Ramos (cell line): ENCODE measurements around the gene RSAD2.
"Not testable (repeated sequence)": the region's sequence is repeated elsewhere in the genome, so short reads cannot be mapped to it uniquely, and the experiment has no call there.

Source experiments
- in situ Hi-C: fragments of 300-500 bp; cut with MboI; formaldehyde crosslinking; loops from one replicate; pipeline ENCODE4 v1.14.3; 2022; ENCODE audit warnings: low sequenced_read_pairs; ENCODE audit not compliant: unreplicated experiment

The RSAD2 gene

GRCh38 chr2:6923319-6923718 lies 45.7 kb downstream of the RSAD2 start:
- in situ Hi-C loops: no loop called here

- in situ Hi-C loops: no loop called here
Measured at GRCh38 chr2:6924101-6924923, 46.7 kb downstream of the RSAD2 start.

- in situ Hi-C loops: no loop called here
Measured at GRCh38 chr2:6924924-6925409, 47.4 kb downstream of the RSAD2 start.

DNA sequence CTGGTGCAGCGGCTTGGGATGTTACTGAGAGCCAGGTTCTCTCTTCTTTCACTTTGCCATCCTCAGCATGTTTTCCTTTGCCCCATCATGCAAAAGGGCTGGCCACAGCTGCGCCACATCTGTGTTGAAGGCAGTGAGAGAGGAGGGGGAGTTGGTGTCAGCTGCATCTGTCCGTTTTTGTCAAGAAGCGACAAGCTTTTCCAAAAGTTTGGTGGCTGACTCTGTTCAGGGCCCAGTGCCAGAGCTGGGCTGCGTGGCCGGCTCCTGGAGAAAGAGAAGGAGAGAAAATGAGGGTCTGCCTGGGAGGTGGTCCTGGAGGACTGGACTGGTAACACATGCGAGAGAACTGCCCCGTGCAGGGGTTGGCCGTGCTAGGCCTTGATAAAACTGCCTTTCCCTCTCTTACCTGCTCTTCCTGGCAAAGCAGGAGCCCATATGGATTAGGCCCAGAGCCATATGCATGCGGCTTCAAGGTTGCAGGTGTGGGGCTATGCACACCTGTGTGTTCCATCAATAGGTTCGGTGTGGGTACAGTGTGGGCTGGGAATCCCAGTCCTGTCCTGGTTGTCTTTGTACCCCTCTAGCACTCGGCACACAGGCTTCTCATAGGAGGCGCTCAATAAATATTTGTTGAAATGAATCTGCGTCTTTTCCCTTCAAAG lies 48.6 kb downstream of the RSAD2 start:
- in situ Hi-C loops: no loop called here

DNA sequence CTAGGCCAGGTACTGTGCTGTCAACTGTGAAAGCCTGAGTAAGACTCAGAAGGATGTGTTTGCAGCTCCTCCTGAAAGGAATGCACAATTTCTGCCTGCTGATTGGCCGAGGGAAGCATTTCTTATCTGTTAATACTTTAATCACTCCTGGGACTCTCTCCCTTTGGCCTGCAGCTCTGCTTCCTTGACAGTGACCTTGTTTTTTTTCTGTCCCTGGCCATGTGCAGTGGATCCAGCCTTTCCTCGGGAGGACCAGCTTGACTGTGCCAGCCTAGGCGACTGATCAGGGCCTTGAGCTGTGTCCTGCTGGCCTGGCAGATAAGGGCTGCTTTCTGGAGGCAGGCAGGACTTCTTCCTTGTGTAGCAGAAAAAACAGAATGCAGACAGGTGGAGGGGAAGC lies 49.6 kb downstream of the RSAD2 start:
- in situ Hi-C loops: no loop called here

DNA sequence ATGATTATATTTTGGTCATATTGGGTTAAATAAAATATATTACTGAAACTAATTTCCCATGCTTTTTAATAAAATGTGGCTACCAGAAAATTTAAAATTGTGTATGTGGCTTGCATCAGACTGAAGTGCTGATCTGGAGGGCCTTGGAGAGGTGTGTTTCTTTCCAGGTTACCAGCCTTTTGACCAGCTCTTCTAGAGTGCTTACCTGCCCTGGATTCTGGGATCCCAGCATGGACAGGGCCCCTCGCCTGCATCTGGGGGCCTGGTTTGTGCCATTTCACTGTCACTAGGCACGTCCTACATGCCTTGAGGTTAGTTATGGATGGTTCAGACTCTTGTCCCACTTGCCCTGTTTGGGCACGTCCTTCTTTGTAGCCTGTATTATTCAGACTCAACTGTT lies 50.2 kb downstream of the RSAD2 start:
- in situ Hi-C loops: no loop called here

GRCh38 chr2:6928452-6928851 lies 50.9 kb downstream of the RSAD2 start:
- in situ Hi-C loops: no loop called here

DNA sequence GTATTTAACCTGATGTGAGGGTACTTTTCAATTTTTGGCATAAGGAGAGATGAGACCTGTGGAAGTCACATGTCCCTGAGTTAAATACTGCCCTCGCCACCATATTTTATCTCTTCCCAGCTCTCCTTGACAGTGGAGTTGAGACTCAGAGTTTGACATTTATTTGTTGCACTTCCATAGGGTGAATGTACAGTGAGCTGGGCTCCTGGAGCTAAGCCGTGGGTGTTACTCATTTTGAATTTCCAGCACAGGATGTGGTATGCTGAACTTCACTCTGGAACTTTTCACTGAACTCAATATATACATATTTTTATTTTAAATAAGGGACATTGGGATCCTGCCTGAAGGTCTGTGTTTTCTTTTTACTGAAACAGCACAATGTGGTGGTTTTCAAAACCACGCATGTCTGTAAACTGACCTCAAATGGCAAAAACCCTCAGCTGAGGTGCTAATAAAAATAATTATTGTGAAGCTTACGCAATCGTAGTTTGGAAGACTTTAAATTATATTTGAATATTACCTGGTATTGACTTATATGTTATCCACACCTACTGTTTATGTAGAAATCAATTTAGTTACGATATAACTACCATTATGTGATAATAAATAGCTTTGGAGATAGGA lies 51.7 kb downstream of the RSAD2 start:
- in situ Hi-C loops: no loop called here

- in situ Hi-C loops: no loop called here
Measured at GRCh38 chr2:6930923-6931647, 53.5 kb downstream of the RSAD2 start.

DNA sequence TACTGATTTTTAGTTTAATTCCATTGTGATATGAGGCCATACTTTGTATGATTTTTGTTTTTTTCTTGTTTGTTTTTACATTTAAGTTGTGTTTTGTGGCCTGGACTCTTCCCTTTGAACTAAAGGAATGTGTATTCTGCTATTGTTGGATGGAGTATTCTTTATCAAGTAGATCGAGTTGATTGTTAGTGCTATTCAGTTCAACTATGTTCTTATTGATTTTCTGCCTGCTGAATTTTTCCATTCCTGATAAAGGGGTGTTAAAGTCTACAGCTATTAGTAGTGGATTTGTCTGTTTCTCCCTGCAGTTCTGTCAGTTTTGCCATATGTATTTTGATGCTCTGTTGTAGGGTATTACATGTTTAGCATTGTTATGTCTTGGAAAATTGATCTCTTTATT lies 54.2 kb downstream of the RSAD2 start:
- in situ Hi-C loops: no loop called here

DNA sequence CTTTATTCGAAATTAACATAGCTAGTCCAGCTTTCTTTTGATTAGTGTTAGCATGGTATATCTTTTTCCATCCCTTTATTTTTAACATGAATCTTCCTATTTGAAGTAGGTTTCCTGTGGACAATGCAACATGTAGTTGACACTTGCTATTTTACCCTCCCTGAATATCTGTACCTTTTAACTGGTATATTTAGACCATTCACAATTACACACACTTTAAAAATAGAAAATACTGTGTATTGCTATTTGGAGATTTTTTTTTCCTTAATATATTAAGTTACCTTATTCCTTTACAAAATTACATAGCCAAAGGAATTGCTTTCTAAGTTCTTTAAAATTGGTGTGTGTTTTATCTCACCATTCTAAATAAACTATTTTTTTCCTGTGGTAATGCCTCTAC lies 54.6 kb downstream of the RSAD2 start:
- in situ Hi-C loops: no loop called here

DNA sequence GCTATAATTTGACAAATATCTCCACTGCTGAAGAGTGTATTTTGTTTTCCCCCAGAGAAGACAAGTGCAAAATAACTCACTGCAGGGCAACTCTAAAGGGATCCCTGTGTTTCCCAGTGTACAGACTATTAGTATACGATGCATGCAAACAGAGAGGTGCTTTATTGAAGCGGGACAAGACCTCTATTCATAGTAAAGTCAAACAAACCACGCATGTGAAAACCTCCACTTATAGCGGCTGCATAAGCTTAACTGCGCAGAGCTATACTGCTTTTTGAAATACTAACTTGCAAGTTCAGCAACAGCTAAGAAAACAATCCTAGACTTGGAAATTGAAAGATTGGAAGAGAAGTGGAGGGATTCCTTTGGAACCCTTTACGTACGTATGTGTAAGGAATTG lies 55.3 kb downstream of the RSAD2 start:
- in situ Hi-C loops: no loop called here

DNA sequence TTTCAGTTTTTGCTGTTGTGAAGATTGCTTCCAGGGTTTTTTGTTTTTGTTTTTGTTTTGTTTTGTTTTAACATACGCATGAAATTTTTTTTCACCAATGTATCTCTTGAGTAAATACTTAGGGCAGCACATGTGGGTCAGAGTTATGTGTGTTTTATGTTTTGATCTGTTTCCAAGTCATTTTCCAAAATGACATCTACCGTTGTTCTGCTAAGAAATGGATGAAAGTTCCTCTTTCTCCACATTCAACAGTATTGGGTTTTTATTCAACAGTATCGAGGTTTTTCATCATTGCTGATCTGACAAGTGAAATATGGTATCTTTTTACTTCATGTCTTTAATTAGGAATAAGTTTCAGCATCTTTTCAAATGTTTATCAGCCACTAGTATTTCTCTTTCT lies 56.3 kb downstream of the RSAD2 start:
- in situ Hi-C loops: no loop called here

DNA sequence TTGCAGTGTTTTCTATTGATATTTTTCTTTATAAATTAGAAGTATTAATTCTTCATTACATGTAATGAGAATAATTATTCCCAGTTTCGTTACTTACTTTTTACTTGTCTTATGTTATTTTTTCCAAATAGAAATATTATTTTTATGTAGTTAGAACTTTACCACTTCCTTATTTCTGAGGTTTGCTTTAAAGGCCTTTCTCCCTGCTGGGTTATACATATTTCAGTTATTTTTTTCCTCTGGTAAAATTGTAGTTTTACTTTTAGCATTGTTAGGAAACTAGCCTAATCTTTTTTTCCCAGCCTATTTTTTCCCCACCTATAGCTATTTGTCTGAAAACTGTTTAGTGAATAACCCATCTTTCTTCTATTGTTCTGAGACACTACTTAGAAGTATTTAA lies 56.8 kb downstream of the RSAD2 start:
- in situ Hi-C loops: no loop called here

DNA sequence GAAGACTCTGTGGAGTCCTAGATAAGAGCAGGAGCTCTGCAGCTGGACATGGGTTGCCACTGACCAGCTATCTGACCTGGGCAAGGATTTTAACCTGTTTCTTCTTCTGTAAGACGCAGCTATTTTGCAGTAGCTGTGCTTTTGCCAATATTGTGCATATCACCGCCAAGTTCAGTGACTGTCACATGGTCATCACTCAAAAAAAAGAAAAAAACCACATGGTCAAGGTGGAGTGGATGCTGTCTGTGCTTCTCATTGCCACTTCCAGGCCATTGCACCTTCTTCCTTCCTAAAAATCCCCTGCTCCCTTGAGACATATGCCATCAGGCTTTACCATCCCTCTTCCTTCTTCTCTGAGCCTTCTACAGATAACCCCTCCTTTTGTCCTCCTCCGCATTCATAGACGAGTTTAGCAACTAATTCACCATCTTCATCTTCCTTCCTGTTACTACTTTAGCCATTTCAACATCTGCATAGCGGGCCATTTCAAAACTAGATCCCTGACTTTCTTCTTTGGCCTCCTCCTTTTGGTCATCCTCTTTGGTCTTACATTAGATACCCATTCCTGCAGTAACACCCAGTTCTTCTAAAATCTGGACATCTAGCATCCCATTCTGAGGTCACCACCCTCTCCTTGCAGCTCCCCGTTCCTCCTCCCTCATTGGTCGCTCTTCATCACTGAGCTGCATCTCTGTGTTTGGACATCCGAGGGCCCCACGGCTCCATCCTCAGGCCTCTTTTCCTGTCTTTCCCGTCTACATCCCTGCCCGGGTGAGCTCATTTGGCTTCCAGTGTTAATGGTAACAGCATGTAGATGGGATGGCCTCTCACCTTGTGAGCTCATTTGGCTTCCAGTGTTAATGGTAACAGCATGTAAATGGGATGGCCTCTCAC lies 57.4 kb downstream of the RSAD2 start:
- in situ Hi-C loops: no loop called here

DNA sequence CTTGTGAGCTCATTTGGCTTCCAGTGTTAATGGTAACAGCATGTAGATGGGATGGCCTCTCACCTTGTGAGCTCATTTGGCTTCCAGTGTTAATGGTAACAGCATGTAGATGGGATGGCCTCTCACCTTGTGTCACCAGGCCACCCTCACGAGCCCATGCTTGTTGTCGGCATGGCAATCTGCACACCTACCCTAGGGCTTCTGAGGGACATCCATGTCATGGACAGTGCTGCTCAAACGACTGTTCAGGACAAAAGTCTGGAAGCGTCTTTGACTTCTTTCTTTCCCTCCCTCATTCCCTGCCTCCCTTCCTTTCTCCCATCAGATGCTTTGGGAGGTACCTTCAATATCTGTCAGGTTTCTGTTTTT lies 58.1 kb downstream of the RSAD2 start:
- in situ Hi-C loops: not testable (repeated sequence)

GRCh38 chr2:6937157-6937556 lies 59.6 kb downstream of the RSAD2 start:
- in situ Hi-C loops: no loop called here

DNA sequence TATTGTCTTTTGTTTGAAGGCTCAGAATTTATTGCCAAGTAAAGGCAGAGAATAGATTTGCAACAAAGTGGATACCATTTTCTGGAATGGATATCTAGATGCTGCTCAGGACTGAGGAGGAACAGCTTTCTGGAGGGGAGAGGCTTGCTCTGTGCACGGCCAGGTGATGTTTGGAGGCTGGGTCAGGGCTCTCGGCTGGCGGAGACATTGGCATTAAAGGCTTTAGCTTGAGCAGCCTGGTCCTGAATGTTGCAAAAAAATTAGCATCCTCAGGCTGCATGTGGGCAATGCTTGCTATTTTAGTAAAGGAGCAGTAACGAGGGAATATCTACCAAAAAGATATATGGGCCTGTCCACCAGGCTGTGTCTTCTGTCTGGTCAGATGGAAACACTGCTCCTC lies 60.0 kb downstream of the RSAD2 start:
- in situ Hi-C loops: no loop called here

GRCh38 chr2:6939071-6939470 lies 61.5 kb downstream of the RSAD2 start:
- in situ Hi-C loops: no loop called here

DNA sequence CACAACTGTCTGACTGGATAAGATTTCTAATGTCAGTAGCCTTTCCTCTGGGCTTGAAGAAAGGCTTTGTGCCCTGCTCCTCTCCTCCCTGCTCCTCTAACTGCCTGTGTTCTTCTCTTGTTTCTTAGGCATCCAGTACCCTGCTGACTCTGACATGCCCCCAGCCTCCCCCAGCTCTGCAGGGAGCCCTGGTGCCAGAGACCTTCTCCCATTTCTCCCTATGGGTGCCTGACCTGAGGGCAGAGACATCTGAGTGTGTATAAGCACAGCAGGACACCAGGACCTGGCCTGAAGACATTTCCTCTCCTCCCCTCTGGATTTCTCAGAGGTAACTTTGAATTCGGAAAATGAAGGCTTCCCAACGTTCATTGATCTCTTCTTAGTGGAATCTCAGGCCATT lies 63.2 kb downstream of the RSAD2 start:
- in situ Hi-C loops: no loop called here
